Esophagus squamous epithelium (tissue), 4 donors: ENCODE data around the gene SH3BP2.

Experiments
- CTCF ChIP-seq, 6 experiments: fragments of 450-650 bp in 4 of 6; fragments of 200-600 bp in 2 of 6; sonication (generic) in 2 of 6; IDR thresholded peaks; one replicate each; pipeline ENCODE4 v1.5.1; 2016 to 2019; ENCODE audit warnings: antibody characterized with exemption in 6 of 6, mild to moderate bottlenecking in 4 of 6, moderate library complexity in 4 of 6
- POLR2A ChIP-seq, 4 donors: fragments of 450-650 bp; IDR thresholded peaks; one replicate each; pipeline ENCODE4 v1.6.1; 2017; ENCODE audit warnings: antibody characterized with exemption in 4 of 4, mild to moderate bottlenecking in 4 of 4, moderate library complexity in 3 of 4

GRCh38 chr4:2834001-2834921, 41.4 kb downstream of the SH3BP2 start:
- TF ChIP-seq CTCF (IDR thresholded peaks at IDR 0.05) = no peak
- TF ChIP-seq POLR2A (IDR thresholded peaks at IDR 0.05) = no peak
